ENCODE results near the gene SLC39A11.

SLC39A11 gene

GRCh38 chr17:73103641-73104335 is 11.3 kb upstream of the SLC39A11 start:
- Histone ChIP-seq H4K91ac (ENCODE audit: low read length) (no peak overlapping the region), H4K8ac (ENCODE audit: low read length) (no peak overlapping the region), H3K4me1 (ENCODE audit: control insufficient read depth, insufficient read depth, low read depth, low read length) (peaks cover 3% of the 10 kb centered on the region), H3K4me2 (ENCODE audit: low read length, poor library complexity, severe bottlenecking) (no peak overlapping the region), H3K14ac (ENCODE audit: low read length in 2 of 2) (no peak overlapping the region), H2AFZ (ENCODE audit: low read depth, low read length) (no peak overlapping the region), H3K4me3 (ENCODE audit: insufficient read depth in 1 of 2, low read depth in 1 of 2, low read length in 2 of 2) (no peak overlapping the region), H3K9me3 (ENCODE audit: control insufficient read depth, low read length) (no peaks in the 10 kb centered on the region), H2BK120ac (ENCODE audit: low read depth, low read length) (no peak overlapping the region), H2BK15ac (ENCODE audit: low read depth, poor library complexity, severe bottlenecking) (no peak overlapping the region), H2BK12ac (ENCODE audit: low read length in 2 of 2) (no peak overlapping the region), H3K18ac (ENCODE audit: low read depth in 1 of 2, low read length in 2 of 2) (no peak overlapping the region), H2AK5ac (ENCODE audit: low read length, severe bottlenecking) (no peak overlapping the region), H3K9ac (ENCODE audit: low read length) (no peak overlapping the region), H3K79me1 (replicated peaks; ENCODE audit: low read length, poor library complexity, severe bottlenecking) (no peaks in the 10 kb centered on the region), H3K27ac (ENCODE audit: low read length, poor library complexity, severe bottlenecking) (no peak overlapping the region), H3K4ac (ENCODE audit: low read depth in 1 of 2, low read length in 2 of 2) (no peak overlapping the region), H3K27me3 (ENCODE audit: control insufficient read depth in 1 of 2, insufficient read depth in 1 of 2, low read length in 2 of 2) (peaks cover 6 to 24% of the 10 kb centered on the region in 2 experiments), H3K36me3 (ENCODE audit: control insufficient read depth in 1 of 2, insufficient read depth in 2 of 2, low read depth in 1 of 2, low read length in 2 of 2) (no peaks in the 10 kb centered on the region), H3K23ac (ENCODE audit: low read length in 2 of 2) (no peak overlapping the region), H2BK5ac (ENCODE audit: low read depth, low read length, poor library complexity, severe bottlenecking) (no peak overlapping the region)
- DNase-seq, result no peak
- 87% methylated on average over 11 of the region's 12 CpGs for WGBS

- H3K27ac ChIP-seq (ENCODE audit: low read length, poor library complexity, severe bottlenecking), result no peak overlapping the region
- H3K4me1 ChIP-seq (ENCODE audit: control insufficient read depth, insufficient read depth, low read depth, low read length), result peaks cover 3% of the 10 kb centered on the region
- H3K4me2 ChIP-seq (ENCODE audit: low read length, poor library complexity, severe bottlenecking), result no peak overlapping the region
- DNase-seq, result no peak
- no peak overlapping the region for H2AFZ ChIP-seq (ENCODE audit: low read depth, low read length)
- no peak overlapping the region for H2BK12ac ChIP-seq (ENCODE audit: low read length in 2 of 2)
- H2BK5ac ChIP-seq (ENCODE audit: low read depth, low read length, poor library complexity, severe bottlenecking), result no peak overlapping the region
- H3K36me3 ChIP-seq (ENCODE audit: control insufficient read depth in 1 of 2, insufficient read depth in 2 of 2, low read depth in 1 of 2, low read length in 2 of 2), result no peaks in the 10 kb centered on the region
- no peak overlapping the region for H2BK15ac ChIP-seq (ENCODE audit: low read depth, poor library complexity, severe bottlenecking)
- no peak overlapping the region for H3K14ac ChIP-seq (ENCODE audit: low read length in 2 of 2)
- H3K9me3 ChIP-seq (ENCODE audit: control insufficient read depth, low read length), result no peaks in the 10 kb centered on the region
- no peak overlapping the region for H3K18ac ChIP-seq (ENCODE audit: low read depth in 1 of 2, low read length in 2 of 2)
- H4K8ac ChIP-seq (ENCODE audit: low read length), result no peak overlapping the region
- H3K79me1 ChIP-seq (replicated peaks; ENCODE audit: low read length, poor library complexity, severe bottlenecking), result no peaks in the 10 kb centered on the region
- H3K23ac ChIP-seq (ENCODE audit: low read length in 2 of 2), result no peak overlapping the region
- no peak overlapping the region for H3K4ac ChIP-seq (ENCODE audit: low read depth in 1 of 2, low read length in 2 of 2)
- H2AK5ac ChIP-seq (ENCODE audit: low read length, severe bottlenecking), result no peak overlapping the region
- peaks cover 9 to 24% of the 10 kb centered on the region in 2 experiments for H3K27me3 ChIP-seq (ENCODE audit: control insufficient read depth in 1 of 2, insufficient read depth in 1 of 2, low read length in 2 of 2)
- no peak overlapping the region for H3K4me3 ChIP-seq (ENCODE audit: insufficient read depth in 1 of 2, low read depth in 1 of 2, low read length in 2 of 2)
- no peak overlapping the region for H2BK120ac ChIP-seq (ENCODE audit: low read depth, low read length)
- no peak overlapping the region for H4K91ac ChIP-seq (ENCODE audit: low read length)
- H3K9ac ChIP-seq (ENCODE audit: low read length), result no peak overlapping the region
- WGBS, result 88% methylated on average over 5 of the region's 6 CpGs
Observed at GRCh38 chr17:73101031-73101430, 8.5 kb upstream of the SLC39A11 start.

- Histone ChIP-seq H2BK5ac (ENCODE audit: low read depth, low read length, poor library complexity, severe bottlenecking) (no peak overlapping the region), H3K27ac (ENCODE audit: low read length, poor library complexity, severe bottlenecking) (no peak overlapping the region), H2BK120ac (ENCODE audit: low read depth, low read length) (no peak overlapping the region), H2BK12ac (ENCODE audit: low read length in 2 of 2) (no peak overlapping the region), H3K23ac (ENCODE audit: low read length in 2 of 2) (no peak overlapping the region), H3K9me3 (ENCODE audit: control insufficient read depth, low read length) (no peaks in the 10 kb centered on the region), H4K8ac (ENCODE audit: low read length) (no peak overlapping the region), H4K91ac (ENCODE audit: low read length) (no peak overlapping the region), H3K4ac (ENCODE audit: low read depth in 1 of 2, low read length in 2 of 2) (no peak overlapping the region), H3K14ac (ENCODE audit: low read length in 2 of 2) (no peak overlapping the region), H2AFZ (ENCODE audit: low read depth, low read length) (no peak overlapping the region), H2BK15ac (ENCODE audit: low read depth, poor library complexity, severe bottlenecking) (no peak overlapping the region), H3K18ac (ENCODE audit: low read depth in 1 of 2, low read length in 2 of 2) (no peak overlapping the region), H3K27me3 (ENCODE audit: control insufficient read depth in 1 of 2, insufficient read depth in 1 of 2, low read length in 2 of 2) (peaks cover 11 to 24% of the 10 kb centered on the region in 2 experiments), H3K4me1 (ENCODE audit: control insufficient read depth, insufficient read depth, low read depth, low read length) (peaks cover 3% of the 10 kb centered on the region), H3K9ac (ENCODE audit: low read length) (no peak overlapping the region), H2AK5ac (ENCODE audit: low read length, severe bottlenecking) (no peak overlapping the region), H3K4me3 (ENCODE audit: insufficient read depth in 1 of 2, low read depth in 1 of 2, low read length in 2 of 2) (no peak overlapping the region), H3K79me1 (replicated peaks; ENCODE audit: low read length, poor library complexity, severe bottlenecking) (no peaks in the 10 kb centered on the region), H3K36me3 (ENCODE audit: control insufficient read depth in 1 of 2, insufficient read depth in 2 of 2, low read depth in 1 of 2, low read length in 2 of 2) (no peaks in the 10 kb centered on the region), H3K4me2 (ENCODE audit: low read length, poor library complexity, severe bottlenecking) (no peak overlapping the region)
- WGBS, result 82% methylated on average over 2 of the region's 2 CpGs
- no peak for DNase-seq
Observed at GRCh38 chr17:73100363-73100762, 7.9 kb upstream of the SLC39A11 start.

DNA sequence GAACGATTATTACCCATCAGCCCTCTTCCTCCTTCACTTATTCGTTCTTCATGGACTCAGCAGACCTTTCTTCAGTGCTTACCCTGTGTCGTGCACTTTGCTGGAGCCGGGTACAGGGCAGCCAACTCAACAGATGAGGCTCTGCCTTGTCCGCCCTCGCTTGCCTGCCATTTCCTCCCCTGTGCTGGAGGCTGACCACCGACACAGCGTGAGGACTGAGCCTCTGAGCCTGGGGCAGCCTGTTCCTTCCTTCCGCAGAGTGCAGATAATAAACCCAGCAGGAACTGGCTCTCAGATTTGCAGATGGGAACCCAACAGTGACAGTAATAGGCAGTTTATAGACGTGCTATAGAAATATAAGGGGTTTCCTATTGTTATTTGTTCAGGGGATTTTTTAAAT is 7.0 kb upstream of the SLC39A11 start:
- Histone ChIP-seq H2BK12ac (ENCODE audit: low read length in 2 of 2) (no peak overlapping the region), H3K14ac (ENCODE audit: low read length in 2 of 2) (no peak overlapping the region), H2BK5ac (ENCODE audit: low read depth, low read length, poor library complexity, severe bottlenecking) (no peak overlapping the region), H3K4me3 (ENCODE audit: insufficient read depth in 1 of 2, low read depth in 1 of 2, low read length in 2 of 2) (no peak overlapping the region), H3K9ac (ENCODE audit: low read length) (no peak overlapping the region), H3K4me1 (ENCODE audit: control insufficient read depth, insufficient read depth, low read depth, low read length) (peaks cover 3% of the 10 kb centered on the region), H4K8ac (ENCODE audit: low read length) (no peak overlapping the region), H3K9me3 (ENCODE audit: control insufficient read depth, low read length) (no peaks in the 10 kb centered on the region), H2BK120ac (ENCODE audit: low read depth, low read length) (no peak overlapping the region), H3K36me3 (ENCODE audit: control insufficient read depth in 1 of 2, insufficient read depth in 2 of 2, low read depth in 1 of 2, low read length in 2 of 2) (no peaks in the 10 kb centered on the region), H2AK5ac (ENCODE audit: low read length, severe bottlenecking) (no peak overlapping the region), H2BK15ac (ENCODE audit: low read depth, poor library complexity, severe bottlenecking) (no peak overlapping the region), H3K27ac (ENCODE audit: low read length, poor library complexity, severe bottlenecking) (no peak overlapping the region), H3K4me2 (ENCODE audit: low read length, poor library complexity, severe bottlenecking) (no peak overlapping the region), H3K23ac (ENCODE audit: low read length in 2 of 2) (no peak overlapping the region), H4K91ac (ENCODE audit: low read length) (no peak overlapping the region), H3K4ac (ENCODE audit: low read depth in 1 of 2, low read length in 2 of 2) (no peak overlapping the region), H3K18ac (ENCODE audit: low read depth in 1 of 2, low read length in 2 of 2) (no peak overlapping the region), H3K79me1 (replicated peaks; ENCODE audit: low read length, poor library complexity, severe bottlenecking) (no peaks in the 10 kb centered on the region), H2AFZ (ENCODE audit: low read depth, low read length) (no peak overlapping the region), H3K27me3 (ENCODE audit: control insufficient read depth in 1 of 2, insufficient read depth in 1 of 2, low read length in 2 of 2) (peaks cover 11 to 26% of the 10 kb centered on the region in 2 experiments)
- no peak for DNase-seq
- WGBS, result 75% methylated on average over 9 of the region's 10 CpGs

Measured in mesenchymal stem cell (in vitro differentiated cells and primary cell).